K562 (cell line): Measurements from ENCODE around the gene C10orf90. TPM values are rescaled to one million over a fixed set of nuclear protein-coding genes. Genes with fewer than 3 reads are reported as not detected.

Experiments
- ATAC-seq: fragments of 200-7000 bp; cut with Tn5 transposase; 3 replicates; pipeline ENCODE4 v1.9.1; 2020; ENCODE audit warnings: moderate library complexity
- BruUV-seq: library from RNA; stranded (reverse); fragments of 400-500 nt; replicated peaks from 2 replicates; lab custom pipeline; 2021; lab: Mats Ljungman, UMichigan
- CTCF ChIA-PET: fragments of 300-600 bp; formaldehyde crosslinking; extraction: SDS; loops from one replicate; lab custom pipeline; 2021; ENCODE audit warnings: low intra/inter-chr PET ratio; lab: Yijun Ruan, JAX
- POLR2A ChIA-PET: fragments of 300-600, 350-650 bp; sonication (Branson Sonifier 250); formaldehyde crosslinking; extraction: SDS; loops from one replicate; lab custom pipeline; 2021; ENCODE audit warnings: antibody characterized with exemption, inconsistent platforms; lab: Yijun Ruan, JAX
- DNase-seq, 4 experiments: peaks; one replicate each; pipeline versions ENCODE4 v3.0.0 to v3.0.0-alpha.2; 2011 to 2018; ENCODE audit warnings: low spot score in 3 of 4, mixed read lengths in 3 of 4; ENCODE audit errors: extremely low read depth in 1 of 4
- FAIRE-seq: peaks from 2 replicates; lab custom pipeline; 2011; peaks lifted over from hg19 to GRCh38; lab: Jason Lieb, UNC
- H2AFZ ChIP-seq: 2 replicates; pipeline ENCODE4 v1.6.0; 2011; ENCODE audit warnings: low read depth, low read length, control low read depth, inconsistent platforms
- H3K27ac ChIP-seq: fragments of 200-600 bp; 3 replicates; pipeline ENCODE4 v1.8.0; 2011; ENCODE audit warnings: low read depth, mild to moderate bottlenecking, control low read depth, inconsistent platforms, low read length, moderate library complexity, mixed read lengths; ENCODE audit errors: extremely low read depth
- H3K27me3 ChIP-seq, 2 experiments: fragments of 300-600 bp in 1 of 2; 2 replicates in 1 of 2; 3 replicates in 1 of 2; pipeline versions ENCODE4 v1.6.0 to v1.8.0; 2011; ENCODE audit warnings: inconsistent platforms in 2 of 2, low read length in 2 of 2, mild to moderate bottlenecking in 1 of 2, mixed read lengths in 1 of 2, moderate library complexity in 1 of 2; ENCODE audit not compliant: control insufficient read depth in 2 of 2, insufficient read depth in 2 of 2
- H3K36me3 ChIP-seq: fragments of 300-600 bp; 3 replicates; pipeline ENCODE4 v1.8.0; 2011; ENCODE audit warnings: mild to moderate bottlenecking, low read length, inconsistent platforms; ENCODE audit not compliant: control insufficient read depth, insufficient read depth
- H3K4me1 ChIP-seq, 2 experiments: fragments of 200-600 bp in 1 of 2; replicated peaks in 1 of 2; 2 replicates in 1 of 2; 3 replicates in 1 of 2; pipeline versions ENCODE4 v1.5.1 to v1.8.0; 2011; ENCODE audit warnings: inconsistent platforms in 2 of 2, low read length in 2 of 2, mild to moderate bottlenecking in 1 of 2, mixed read lengths in 1 of 2, moderate library complexity in 1 of 2; ENCODE audit not compliant: control insufficient read depth in 2 of 2, insufficient read depth in 2 of 2
- H3K4me2 ChIP-seq: 2 replicates; pipeline ENCODE4 v1.6.1; 2011; ENCODE audit warnings: low read length, control low read depth, inconsistent platforms, mixed read lengths; ENCODE audit not compliant: insufficient read depth
- H3K4me3 ChIP-seq: fragments of 200-600 bp; sonication (generic), shearing (Covaris generic); 2 replicates; pipeline ENCODE4 v1.5.1; 2016; ENCODE audit warnings: control low read depth, inconsistent platforms
- H3K79me2 ChIP-seq: fragments of 200-600 bp; 3 replicates; pipeline ENCODE4 v1.8.0; 2011; ENCODE audit warnings: low read length, inconsistent platforms; ENCODE audit not compliant: control insufficient read depth, insufficient read depth
- H3K9ac ChIP-seq, 2 experiments: 2 replicates each; pipeline versions ENCODE4 v1.6.0 to v1.6.1; 2011; ENCODE audit warnings: low read depth in 2 of 2, low read length in 2 of 2, control low read depth in 1 of 2, inconsistent platforms in 1 of 2, mild to moderate bottlenecking in 1 of 2, mixed read lengths in 1 of 2; ENCODE audit not compliant: insufficient read depth in 1 of 2
- H3K9me1 ChIP-seq: one replicate; pipeline ENCODE4 v1.6.0; 2011; ENCODE audit warnings: inconsistent platforms, mild to moderate bottlenecking, low read length, moderate library complexity; ENCODE audit not compliant: control insufficient read depth, insufficient read depth
- H3K9me3 ChIP-seq: replicated peaks from 2 replicates; pipeline ENCODE4 v1.5.1; 2011; ENCODE audit warnings: low read depth, low read length, inconsistent platforms; ENCODE audit not compliant: control insufficient read depth, insufficient read depth
- H4K20me1 ChIP-seq: replicated peaks from 2 replicates; pipeline ENCODE4 v1.6.1; 2011; ENCODE audit warnings: low read length, inconsistent platforms, mixed read lengths; ENCODE audit not compliant: control insufficient read depth, insufficient read depth
- ARHGAP35 ChIP-seq: fragments of 450-650 bp; IDR thresholded peaks from 2 replicates; pipeline ENCODE4 v1.6.1; 2018; ENCODE audit not compliant: partially characterized antibody
- DNMT1 ChIP-seq: fragments of 450-650 bp; IDR thresholded peaks from 2 replicates; pipeline ENCODE4 v1.6.1; 2016; ENCODE audit warnings: antibody characterized with exemption, mild to moderate bottlenecking
- HMBOX1 ChIP-seq: sonication (generic); IDR thresholded peaks from 2 replicates; pipeline ENCODE4 v1.6.1; 2016
- HMGXB4 ChIP-seq: sonication (generic); formaldehyde crosslinking; IDR thresholded peaks from 2 replicates; pipeline ENCODE4 v1.8.1; 2023; ENCODE audit warnings: mild to moderate bottlenecking, missing genetic modification reagents
- NRF1 ChIP-seq, 2 experiments: fragments of 450-650 bp; IDR thresholded peaks in 1 of 2; conservative IDR thresholded peaks in 1 of 2; 2 replicates each; pipeline ENCODE4 v1.6.1; 2014; ENCODE audit warnings: mild to moderate bottlenecking in 2 of 2
- PML ChIP-seq: IDR thresholded peaks from 2 replicates; pipeline ENCODE4 v1.6.1; 2012; ENCODE audit warnings: low read length, inconsistent platforms
- RFX7 ChIP-seq: fragments of 250-450 bp; sonication (Bioruptor Pico); IDR thresholded peaks from 2 replicates; pipeline ENCODE4 v1.5.1; 2021; ENCODE audit warnings: mild to moderate bottlenecking
- TARDBP ChIP-seq: fragments of 450-650 bp; IDR thresholded peaks from 2 replicates; pipeline ENCODE4 v1.6.1; 2016
- ZNF551 ChIP-seq: fragments of 250-450 bp; sonication (Bioruptor Pico); IDR thresholded peaks from 2 replicates; pipeline ENCODE4 v1.5.0; 2021; ENCODE audit warnings: mild to moderate bottlenecking, moderate library complexity
- ZNF644 ChIP-seq: fragments of 200-800 bp; sonication (Bioruptor generic); IDR thresholded peaks from 2 replicates; pipeline ENCODE4 v1.6.1; 2016; ENCODE audit warnings: low read depth, missing genetic modification characterization, missing compliant biosample characterization
- WGBS: fragments of 100-300 bp; shearing (Covaris generic); methylation state at CpG from one replicate; pipeline ENCODE4 v1.1.6; 2016; ENCODE audit warnings: low coverage, mixed read lengths; ENCODE audit not compliant: insufficient coverage; ENCODE audit errors: missing lambda C conversion rate; 5-methylcytosine and 5-hydroxymethylcytosine counted together
- in situ Hi-C: fragments of 300-500 bp; cut with MboI; formaldehyde crosslinking; loops from 4 replicates; pipeline ENCODE4 v1.15.0; 2018; ENCODE audit warnings: inconsistent platforms, mixed read lengths
- intact Hi-C: fragments of 100-400 bp; cut with micrococcal nuclease; formaldehyde crosslinking; loops from 2 replicates; pipeline ENCODE4 v1.14.2; 2022
- polyA plus RNA-seq, 8 experiments: library from polyadenylated mRNA; depleted of rRNA in 4 of 8; stranded (reverse) in 5 of 8; unstranded in 3 of 8; fragments of >200 nt; fragmentation: Nextera tagmentation in 2 of 8; fragmentation: Illumina TruSeq in 1 of 8; extraction: Ambion mirVana in 2 of 8; extraction: Trizol in 1 of 8; gene quantifications; 2 replicates each; pipeline versions ENCODE4 v1.2.1 to v1.2.3, GENCODE V29; 2011 to 2014; ENCODE audit warnings: inconsistent platforms in 1 of 8, missing spikeins in 1 of 8
- total RNA-seq, 7 experiments: library from RNA; depleted of rRNA in 6 of 7; stranded (reverse); fragments of >200 nt in 6 of 7; fragmentation: Illumina TruSeq in 2 of 7; extraction: Trizol in 2 of 7; gene quantifications; 2 replicates each; pipeline versions ENCODE4 v1.2.1 to v1.2.3, GENCODE V29; 2011 to 2021; ENCODE audit warnings: low replicate concordance in 1 of 7
- TF ChIP-seq, protein P1 (sequence below): fragments of 250-450 bp; sonication (Bioruptor Pico); IDR thresholded peaks from 2 replicates; pipeline ENCODE4 v1.5.0; 2021

C10orf90 gene
- total and polyA plus RNA-seq, 9 of the 15 experiments (the other 6 are each of a cell fraction or from before 2014, with no cell fraction given) = not detected

DNA sequence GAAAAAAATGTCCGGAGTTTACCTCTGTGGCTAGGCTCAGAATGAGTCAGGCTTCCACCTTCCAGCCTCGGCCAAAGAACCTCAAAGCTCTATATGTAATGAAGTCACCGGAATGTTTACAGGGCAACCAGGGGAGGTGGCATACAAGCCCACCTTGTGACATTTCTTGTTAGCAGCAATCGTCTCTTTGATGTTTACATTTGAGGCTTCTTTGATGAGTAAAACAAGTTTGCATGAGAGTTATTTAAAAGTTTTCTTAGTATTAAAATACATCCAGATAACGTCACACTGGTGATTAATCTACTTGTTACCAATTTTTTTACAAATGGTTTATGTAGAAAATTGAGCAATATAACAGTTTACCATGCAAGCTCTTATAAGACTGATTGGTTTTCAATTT, 149.1 kb downstream of the C10orf90 start:
- Histone ChIP-seq H3K27ac (no peak overlapping the region), H3K4me3 (no peak overlapping the region), H3K4me1 (no peaks in the 10 kb centered on the region), H3K4me2 (no peak overlapping the region), H2AFZ (no peak overlapping the region), H3K9me1 (no peaks in the 10 kb centered on the region), H3K36me3 (no peaks in the 10 kb centered on the region), H4K20me1 (no peaks in the 10 kb centered on the region), H3K79me2 (no peaks in the 10 kb centered on the region), H3K27me3 (no peaks in the 10 kb centered on the region), H3K9ac (no peak overlapping the region), H3K9me3 (no peaks in the 10 kb centered on the region)
- WGBS = 2% methylated on average over 5 of the region's 5 CpGs
- intact Hi-C loops = no loop called here
- DNase-seq (no peak), FAIRE-seq (no peak), ATAC-seq (no peak)
- ChIA-PET POLR2A (no interaction called here), CTCF (no interaction called here)
- no peak for TF ChIP-seq TARDBP
- TF ChIP-seq HMBOX1 = no peak
- TF ChIP-seq HMGXB4 (CRISPR knock-in tag) = no peak
- no peak for TF ChIP-seq ZNF644 (tag)
- no peak for TF ChIP-seq RFX7
- no peak for TF ChIP-seq DNMT1
- no peak for TF ChIP-seq ZNF551 (CRISPR knock-in tag)
- TF ChIP-seq, protein P1, sequence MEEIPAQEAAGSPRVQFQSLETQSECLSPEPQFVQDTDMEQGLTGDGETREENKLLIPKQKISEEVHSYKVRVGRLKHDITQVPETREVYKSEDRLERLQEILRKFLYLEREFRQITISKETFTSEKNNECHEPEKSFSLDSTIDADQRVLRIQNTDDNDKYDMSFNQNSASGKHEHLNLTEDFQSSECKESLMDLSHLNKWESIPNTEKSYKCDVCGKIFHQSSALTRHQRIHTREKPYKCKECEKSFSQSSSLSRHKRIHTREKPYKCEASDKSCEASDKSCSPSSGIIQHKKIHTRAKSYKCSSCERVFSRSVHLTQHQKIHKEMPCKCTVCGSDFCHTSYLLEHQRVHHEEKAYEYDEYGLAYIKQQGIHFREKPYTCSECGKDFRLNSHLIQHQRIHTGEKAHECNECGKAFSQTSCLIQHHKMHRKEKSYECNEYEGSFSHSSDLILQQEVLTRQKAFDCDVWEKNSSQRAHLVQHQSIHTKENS = no peak
- TF ChIP-seq ARHGAP35 = no peak
- TF ChIP-seq NRF1 (conservative IDR thresholded peaks at IDR 0.05 in 1 of 2, IDR thresholded peaks at IDR 0.05 in 1 of 2) = no peak
- TF ChIP-seq PML = no peak
- in situ Hi-C loops = no loop called here
- BruUV-seq = no TSS peak
